ENCODE results near the gene OGFR. TPM values are rescaled to one million over a fixed set of nuclear protein-coding genes. Genes with fewer than 3 reads are reported as not detected.

The OGFR gene
- total RNA-seq, 1 experiment from 2014 or later: 57.4 TPM

GRCh38 chr20:62777528-62777830 is 27.2 kb upstream of the OGFR start:
- CTCF ChIA-PET: no interaction called here
- H3K4me2 ChIP-seq: peak overlapping the region; percentile 47; the same call in 1 of the 2 replicates
- no peak for TF ChIP-seq CTCF (conservative IDR thresholded peaks at IDR 0.05)
- TF ChIP-seq EZH2 (IDR thresholded peaks at IDR 0.05; ENCODE audit: low read depth): no peak
- intact Hi-C loops (cut with micrococcal nuclease; ENCODE audit: unreplicated experiment): no loop called here
- no peak overlapping the region for H3K4me3 ChIP-seq
- H3K79me2 ChIP-seq (ENCODE audit: low read depth): no peaks in the 10 kb centered on the region
- BruUV-seq (replicated peaks): no TSS peak
- peaks cover 25% of the 10 kb centered on the region for H3F3A ChIP-seq (ENCODE audit: insufficient read depth, low read depth)
- no peaks in the 10 kb centered on the region for H3K9me2 ChIP-seq (ENCODE audit: insufficient read depth)
- no peak for DNase-seq
- H3K27ac ChIP-seq: no peak overlapping the region
- no peaks in the 10 kb centered on the region for H3K36me3 ChIP-seq (ENCODE audit: low read depth)
- no peak overlapping the region for H2AFZ ChIP-seq
- no peaks in the 10 kb centered on the region for H4K20me1 ChIP-seq (ENCODE audit: insufficient read depth)
- no peaks in the 10 kb centered on the region for H3K9me3 ChIP-seq (ENCODE audit: insufficient read depth, low read depth)
- peaks cover 29% of the 10 kb centered on the region for H3K4me1 ChIP-seq (replicated peaks; ENCODE audit: insufficient read depth)
- POLR2A ChIA-PET (ENCODE audit: unreplicated experiment): no interaction called here
- H3K27me3 ChIP-seq (ENCODE audit: insufficient read depth, low read depth): no peaks in the 10 kb centered on the region

- CTCF ChIA-PET: no interaction called here
- TF ChIP-seq EZH2 (IDR thresholded peaks at IDR 0.05; ENCODE audit: low read depth) (no peak), CTCF (conservative IDR thresholded peaks at IDR 0.05) (no peak)
Observed at GRCh38 chr20:62778058-62778457, 26.6 kb upstream of the OGFR start.

GRCh38 chr20:62778601-62779416 is 25.8 kb upstream of the OGFR start:
- no peaks in the 10 kb centered on the region for H4K20me1 ChIP-seq (ENCODE audit: insufficient read depth)
- no peaks in the 10 kb centered on the region for H3K79me2 ChIP-seq (ENCODE audit: low read depth)
- H3K27ac ChIP-seq: no peak overlapping the region
- no peak overlapping the region for H3K4me2 ChIP-seq
- intact Hi-C loops (cut with micrococcal nuclease; ENCODE audit: unreplicated experiment): no loop called here
- H3K9me3 ChIP-seq (ENCODE audit: insufficient read depth, low read depth): no peaks in the 10 kb centered on the region
- ChIA-PET POLR2A (ENCODE audit: unreplicated experiment) (interaction anchor here (0.7 kb wide), 1 partner anchor 12 kb away, joined by 16 read pairs; no protein-coding TSS in a partner anchor), CTCF (no interaction called here)
- no TSS peak for BruUV-seq (replicated peaks)
- no peak overlapping the region for H2AFZ ChIP-seq
- peaks cover 20% of the 10 kb centered on the region; the same call in 1 of the 2 replicates for H3F3A ChIP-seq (ENCODE audit: insufficient read depth, low read depth)
- H3K4me1 ChIP-seq (replicated peaks; ENCODE audit: insufficient read depth): peaks cover 16% of the 10 kb centered on the region
- DNase-seq: no peak
- no peaks in the 10 kb centered on the region for H3K36me3 ChIP-seq (ENCODE audit: low read depth)
- no peaks in the 10 kb centered on the region for H3K9me2 ChIP-seq (ENCODE audit: insufficient read depth)
- H3K4me3 ChIP-seq: no peak overlapping the region
- no peak for TF ChIP-seq CTCF (conservative IDR thresholded peaks at IDR 0.05)
- TF ChIP-seq EZH2 (IDR thresholded peaks at IDR 0.05; ENCODE audit: low read depth): no peak
- no peaks in the 10 kb centered on the region for H3K27me3 ChIP-seq (ENCODE audit: insufficient read depth, low read depth)

More at GRCh38 chr20:62778058-62778457, 26.6 kb upstream of the OGFR start:
- POLR2A ChIA-PET (ENCODE audit: unreplicated experiment): no interaction called here
- Histone ChIP-seq H3K4me1 (replicated peaks; ENCODE audit: insufficient read depth) (peaks cover 23% of the 10 kb centered on the region), H3K27me3 (ENCODE audit: insufficient read depth, low read depth) (no peaks in the 10 kb centered on the region), H3F3A (ENCODE audit: insufficient read depth, low read depth) (peaks cover 21% of the 10 kb centered on the region), H3K9me2 (ENCODE audit: insufficient read depth) (no peaks in the 10 kb centered on the region), H3K36me3 (ENCODE audit: low read depth) (no peaks in the 10 kb centered on the region), H3K4me3 (no peak overlapping the region), H3K9me3 (ENCODE audit: insufficient read depth, low read depth) (no peaks in the 10 kb centered on the region), H2AFZ (no peak overlapping the region), H3K79me2 (ENCODE audit: low read depth) (no peaks in the 10 kb centered on the region), H3K4me2 (no peak overlapping the region), H4K20me1 (ENCODE audit: insufficient read depth) (no peaks in the 10 kb centered on the region), H3K27ac (no peak overlapping the region)
- BruUV-seq (replicated peaks): no TSS peak
- intact Hi-C loops (cut with micrococcal nuclease; ENCODE audit: unreplicated experiment): no loop called here
- DNase-seq: no peak
